NCI-H446 (cell line): Measurements from ENCODE around the gene SPRR2A.
"Not testable (repeated sequence)": the region's sequence is repeated elsewhere in the genome, so short reads cannot be mapped to it uniquely, and the experiment has no call there.

ENCODE experiments used
- DNase-seq, 2 experiments: peaks; one replicate each; lab custom pipeline; 2025; lab: John Stamatoyannopoulos, UW

The SPRR2A gene

DNA sequence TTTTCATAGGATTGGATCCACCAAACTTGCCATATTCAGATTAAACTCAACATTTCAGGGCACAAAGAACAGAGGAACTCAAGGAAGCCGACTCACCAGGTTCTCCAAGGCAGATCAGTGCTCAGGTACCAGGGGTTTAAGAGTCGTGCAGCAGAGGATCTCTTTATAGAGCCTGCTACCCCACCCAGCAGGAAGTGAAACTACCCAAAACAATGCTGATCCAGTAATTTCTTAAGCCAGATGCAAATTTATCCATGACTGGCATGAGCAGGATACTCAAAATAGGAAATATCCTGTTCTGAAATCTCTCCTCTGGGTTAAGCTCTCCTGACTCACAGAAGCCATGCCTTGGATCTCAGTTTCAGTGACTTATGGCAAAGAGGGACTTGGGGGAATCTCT lies at the start of gene SPRR2A:
SPRR2A (minus strand) TSS at position 138 of the 400 bp plus-strand sequence. CDS start 777 bp downstream, outside the sequence.
- no peak for DNase-seq

DNA sequence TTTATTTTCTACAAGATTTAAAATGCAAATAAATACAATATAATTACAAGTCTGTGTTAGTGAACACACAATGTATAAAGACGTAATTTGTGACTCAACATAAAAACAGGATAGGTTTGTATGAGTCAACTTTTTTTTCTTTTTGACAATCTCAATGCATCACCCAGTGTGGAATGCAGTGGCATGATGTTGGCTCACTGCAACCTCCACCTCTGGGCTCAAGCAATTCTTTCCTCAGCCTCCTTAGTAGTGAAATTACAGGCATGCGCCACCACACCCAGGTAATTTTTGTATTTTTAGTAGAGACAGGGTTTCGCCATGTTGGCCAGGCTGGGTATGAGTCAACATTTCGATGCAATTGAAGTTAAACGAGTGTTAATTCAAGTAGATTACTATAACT lies 42.9 kb upstream of the SPRR2A start:
- DNase-seq, result no peak

DNA sequence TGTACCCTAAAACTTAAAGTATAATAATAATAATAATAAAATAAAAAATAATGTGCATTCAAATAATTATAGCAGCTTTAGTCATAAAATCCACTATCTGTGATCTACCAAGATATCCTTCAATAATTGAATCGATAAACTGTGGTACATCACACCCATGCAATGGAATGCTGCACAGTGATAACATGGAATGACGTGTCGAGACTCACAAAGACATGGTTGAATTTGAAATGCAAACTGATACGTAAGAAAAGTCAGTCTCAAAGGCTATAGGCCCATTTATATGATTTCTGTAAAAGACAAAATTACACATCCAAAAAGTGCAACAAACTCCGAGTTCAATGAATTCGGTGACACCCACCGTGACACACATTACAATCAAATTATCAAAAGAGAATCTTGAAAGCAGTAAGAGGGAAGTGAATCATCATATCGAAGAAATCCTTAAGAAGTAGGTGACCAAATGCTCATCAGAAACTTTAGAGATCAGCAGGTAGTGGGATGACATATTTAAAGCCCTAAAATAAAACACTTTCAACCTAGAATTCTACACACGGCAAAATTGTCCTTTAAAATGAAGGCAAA lies 42.2 kb upstream of the SPRR2A start:
- DNase-seq, result no peak

DNA sequence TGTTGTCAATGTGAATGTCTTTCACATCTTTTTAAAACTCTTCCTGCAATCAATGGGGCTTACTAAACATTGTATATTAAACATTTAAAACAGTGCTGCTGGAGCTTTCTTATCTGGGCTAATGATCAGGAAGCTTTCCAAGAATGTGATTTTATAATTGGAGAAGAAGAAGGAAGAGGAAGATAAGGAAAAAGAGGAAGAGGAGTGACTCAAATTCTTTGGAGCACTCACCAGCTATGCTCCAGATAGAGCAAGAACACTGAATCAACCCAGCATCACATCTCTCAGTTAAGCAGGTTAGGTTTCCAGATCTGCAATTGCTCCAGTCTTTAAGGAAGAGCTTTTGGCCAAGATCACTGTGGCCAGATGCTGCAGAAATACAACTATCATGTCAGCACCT lies 38.5 kb upstream of the SPRR2A start:
- no peak for DNase-seq

DNA sequence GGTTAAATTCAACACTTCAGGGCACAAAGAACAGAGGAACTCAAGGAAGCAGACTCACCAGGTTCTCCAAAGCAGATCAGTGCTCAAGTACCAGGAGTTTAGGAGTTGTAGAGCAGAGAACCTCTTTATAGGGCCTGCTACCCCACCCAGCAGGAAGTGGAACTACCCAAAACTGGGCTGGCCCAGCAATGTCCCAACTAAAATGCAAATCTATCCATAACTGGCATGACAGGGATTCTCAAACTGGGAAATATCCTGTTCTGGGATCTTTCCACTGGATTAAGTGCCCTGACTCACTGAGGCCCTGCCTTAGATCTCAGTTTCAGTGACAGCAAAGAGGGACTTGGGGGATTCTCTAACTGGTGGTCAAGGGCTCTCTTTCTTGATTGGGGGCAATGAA lies 37.1 kb upstream of the SPRR2A start, which contains the start of gene SPRR2E:
SPRR2E (minus strand) TSS at position 101 of the 400 bp plus-strand sequence. CDS start 775 bp downstream, outside the sequence.
- DNase-seq, result no peak

DNA sequence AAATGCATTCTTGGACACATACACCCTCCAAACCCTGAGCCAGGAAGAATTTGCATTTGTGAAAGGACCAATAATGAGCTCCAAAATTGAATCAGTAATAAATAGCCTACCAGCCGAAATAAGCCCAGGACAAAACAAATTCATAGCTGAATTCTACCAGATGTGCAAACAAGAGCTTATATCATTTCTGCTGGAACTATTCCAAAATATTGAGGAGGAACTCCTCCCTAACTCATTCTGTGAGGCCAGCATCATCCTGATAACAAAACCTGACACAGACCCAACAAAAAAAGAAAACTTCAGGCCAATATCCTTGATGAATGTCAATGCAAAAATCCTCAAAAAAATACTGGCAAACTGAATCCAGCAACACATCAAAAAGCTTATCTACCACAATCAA lies 30.3 kb upstream of the SPRR2A start:
- DNase-seq, result no peak

DNA sequence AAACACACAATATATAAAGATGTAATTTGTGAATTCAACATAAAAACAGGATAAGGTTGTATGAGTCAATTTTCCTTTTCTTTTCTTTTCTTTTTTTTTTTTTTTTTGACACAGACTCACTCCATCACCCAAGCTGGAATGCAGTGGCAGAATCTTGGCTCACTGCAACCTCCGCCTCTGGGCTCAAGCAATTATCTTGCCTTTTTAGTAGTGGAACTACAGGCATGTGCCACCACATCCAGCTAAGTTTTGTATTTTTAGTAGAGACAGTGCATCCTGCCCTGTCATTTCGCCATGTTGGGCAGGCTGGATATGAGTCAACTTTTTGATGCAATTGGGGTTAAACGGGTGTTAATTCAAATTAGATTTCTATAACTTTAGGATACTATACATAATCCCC lies 24.4 kb upstream of the SPRR2A start:
- no peak for DNase-seq

DNA sequence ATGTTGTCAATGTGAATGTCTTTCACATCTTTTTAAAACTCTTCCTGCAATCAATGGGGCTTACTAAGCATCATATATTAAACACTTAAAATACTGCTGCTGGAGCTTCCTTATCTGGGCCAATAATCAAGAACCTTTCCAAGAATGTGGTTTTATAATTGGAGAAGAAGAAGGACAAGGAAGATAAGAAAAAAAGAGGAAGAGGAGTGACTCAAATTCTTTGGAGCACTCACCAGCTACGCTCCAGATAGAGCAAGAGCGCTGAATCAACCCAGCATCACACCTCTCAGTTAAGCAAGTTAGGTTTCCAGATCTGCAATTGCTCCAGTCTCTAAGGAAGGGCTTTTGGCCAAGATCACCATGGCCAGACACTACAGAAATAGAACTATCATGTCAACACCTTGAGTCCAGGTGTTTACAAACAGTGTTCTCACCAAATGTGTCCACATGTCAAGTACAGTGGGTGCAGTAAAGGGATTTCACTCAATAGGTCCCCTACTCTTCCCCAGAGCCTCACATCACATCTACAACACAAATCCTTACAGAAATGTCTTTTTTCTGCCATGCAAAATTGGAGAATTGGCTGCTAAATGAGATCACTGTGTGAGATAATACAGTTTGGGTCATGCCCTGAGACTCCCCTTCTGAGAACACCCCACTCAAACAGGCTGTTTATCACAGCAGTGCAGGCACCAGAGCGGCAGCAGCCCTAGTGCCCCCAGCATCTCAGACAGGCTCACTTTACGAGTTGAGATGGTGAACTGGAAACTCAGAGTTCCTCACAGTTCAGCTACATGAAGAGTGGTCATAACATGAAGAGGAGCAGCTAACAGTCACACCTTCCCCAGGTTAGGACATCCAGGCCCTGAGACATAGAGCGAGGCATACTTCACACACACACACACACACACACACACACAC lies 15.8 kb upstream of the SPRR2A start:
- no peak for DNase-seq

DNA sequence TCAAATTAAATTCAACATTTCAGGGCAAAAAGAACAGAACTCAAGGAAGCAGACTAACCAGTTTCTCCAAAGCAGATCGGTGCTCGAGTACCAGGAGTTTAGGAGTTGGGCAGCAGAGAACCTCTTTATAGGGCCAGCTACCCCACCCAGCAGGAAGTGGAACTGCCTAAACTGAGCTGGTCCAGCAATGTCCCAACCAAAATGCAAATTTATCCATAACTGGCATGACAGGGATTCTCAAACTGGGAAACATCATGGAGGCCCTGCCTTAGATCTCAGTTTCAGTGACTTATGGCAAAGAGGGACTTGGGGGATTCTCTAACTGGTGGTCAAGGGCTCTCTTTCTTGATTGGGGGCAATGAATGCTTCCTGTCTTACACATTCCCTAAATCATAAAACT lies 14.2 kb upstream of the SPRR2A start, which contains the start of gene SPRR2B:
SPRR2B (minus strand) TSS at position 101 of the 400 bp plus-strand sequence. CDS start 772 bp downstream, outside the sequence.
- DNase-seq, result no peak

DNA sequence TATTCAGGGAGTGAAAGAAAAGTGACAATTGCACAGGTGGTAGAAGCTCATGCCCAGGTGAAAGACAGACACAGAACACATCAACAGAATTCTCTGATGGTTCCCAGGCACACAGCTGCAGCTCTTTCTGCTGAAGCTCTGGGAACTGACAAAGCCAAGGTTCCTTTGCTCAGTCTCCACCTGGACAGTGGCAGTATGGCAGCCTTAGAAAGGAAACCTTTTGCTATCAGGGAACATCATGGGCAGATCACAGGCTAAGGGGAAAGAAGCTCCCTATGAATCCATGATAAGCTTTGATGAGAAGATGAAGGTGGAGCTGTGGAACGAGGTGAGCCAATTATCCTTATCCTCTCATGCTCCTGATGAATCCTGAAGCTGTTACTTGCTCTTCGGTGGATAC lies 12.9 kb upstream of the SPRR2A start:
- no peak for DNase-seq

DNA sequence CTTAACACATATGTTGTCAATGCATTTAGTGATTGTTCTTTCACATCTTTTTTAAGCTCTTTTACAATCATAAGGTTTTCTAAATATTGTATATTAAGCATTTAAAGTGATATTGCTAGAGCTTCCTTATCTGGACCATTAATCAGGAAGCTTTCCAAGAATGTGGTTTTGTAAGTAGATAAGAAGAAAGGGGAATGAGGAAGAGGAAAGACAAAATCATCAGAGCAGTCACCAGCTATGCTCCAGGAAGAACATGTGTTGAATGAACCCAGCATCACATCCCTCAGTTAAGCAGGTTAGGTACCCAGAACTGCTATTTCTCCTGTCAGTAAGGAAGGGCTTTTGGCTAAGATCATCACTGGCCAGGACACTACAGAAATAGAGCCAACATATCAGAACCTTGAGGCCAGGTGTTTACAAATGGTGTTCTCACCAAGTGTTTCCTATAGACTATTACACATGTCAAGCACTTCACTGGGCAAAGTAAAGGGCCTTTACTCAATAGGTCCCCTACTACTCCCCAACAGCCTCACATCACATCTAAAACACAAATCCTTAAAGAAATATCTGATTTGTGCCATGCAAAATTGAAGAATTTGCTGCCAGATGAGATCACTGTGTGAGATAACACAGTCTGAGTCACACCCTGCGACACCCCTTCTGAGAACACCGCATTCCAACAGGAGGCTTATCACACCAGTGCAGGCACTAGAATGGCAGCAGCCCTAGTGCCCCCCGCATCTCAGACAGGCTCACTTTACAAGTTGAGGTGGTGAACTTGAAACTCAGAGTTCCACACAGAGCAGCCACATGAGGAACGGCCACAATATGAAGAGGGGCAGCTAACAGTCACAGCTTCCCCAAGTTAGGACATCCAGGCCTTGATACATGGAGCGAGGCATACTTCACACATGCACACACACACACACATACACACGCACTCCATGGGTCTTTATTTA lies 1.8 kb upstream of the SPRR2A start:
- no peak for DNase-seq

DNA sequence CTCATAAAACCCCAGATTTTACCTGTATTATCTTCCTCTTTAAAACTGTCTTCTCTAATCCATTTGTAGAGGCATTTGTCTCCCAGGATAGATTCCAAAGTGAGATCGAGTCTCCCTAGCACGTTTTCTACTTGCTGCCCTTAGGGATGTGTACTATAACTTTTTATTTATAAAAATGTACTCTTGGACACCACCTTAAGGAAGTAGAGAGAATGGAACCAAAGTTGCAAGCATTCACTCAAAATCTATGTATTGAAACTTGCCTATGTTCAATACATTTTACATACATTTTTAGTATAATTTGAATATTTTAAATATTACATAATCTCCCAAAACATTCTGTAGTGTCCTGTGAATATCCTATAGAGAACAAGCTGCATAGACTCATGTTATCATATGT lies 842 bp upstream of the SPRR2A start:
- DNase-seq, result no peak

DNA sequence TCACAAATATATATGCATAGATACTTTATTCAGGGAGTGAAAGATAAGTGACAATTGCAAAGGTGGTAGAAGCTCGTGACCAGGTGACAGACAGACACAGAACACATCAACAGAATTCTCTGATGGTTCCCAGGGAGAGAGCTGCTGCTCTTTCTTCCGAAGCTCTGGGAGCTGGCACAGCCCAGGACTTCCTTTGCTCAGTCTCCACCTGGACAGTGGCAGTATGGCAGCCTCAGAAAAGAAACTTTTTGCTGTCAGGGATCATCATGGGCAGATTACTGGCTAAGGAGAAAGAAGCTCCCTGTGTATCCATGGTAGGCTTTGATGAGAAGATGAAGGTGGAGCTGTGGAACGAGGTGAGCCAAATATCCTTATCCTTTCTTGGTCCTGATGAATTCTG lies 1.2 kb downstream of the SPRR2A start:
- DNase-seq, result not testable (repeated sequence)

DNA sequence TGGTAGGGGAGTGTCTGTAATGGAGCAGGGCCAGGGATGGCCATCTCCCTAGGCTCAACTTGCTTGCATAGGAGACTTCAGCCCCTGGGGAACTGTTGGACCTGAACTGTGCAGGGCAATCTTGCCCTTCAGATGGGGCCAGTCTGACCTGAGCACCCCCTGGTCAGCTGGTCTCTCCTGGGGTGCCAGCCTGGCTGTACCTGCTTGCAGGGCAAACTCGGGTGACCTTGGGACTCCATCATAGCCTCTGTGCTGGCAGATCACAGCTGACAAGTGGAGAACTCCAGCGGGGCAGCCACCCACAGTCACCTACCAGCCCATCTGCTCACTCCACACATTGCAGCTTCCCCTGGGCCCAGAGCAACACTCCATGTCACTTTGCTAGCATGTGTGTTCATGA lies 8.1 kb downstream of the SPRR2A start:
- DNase-seq, result no peak

DNA sequence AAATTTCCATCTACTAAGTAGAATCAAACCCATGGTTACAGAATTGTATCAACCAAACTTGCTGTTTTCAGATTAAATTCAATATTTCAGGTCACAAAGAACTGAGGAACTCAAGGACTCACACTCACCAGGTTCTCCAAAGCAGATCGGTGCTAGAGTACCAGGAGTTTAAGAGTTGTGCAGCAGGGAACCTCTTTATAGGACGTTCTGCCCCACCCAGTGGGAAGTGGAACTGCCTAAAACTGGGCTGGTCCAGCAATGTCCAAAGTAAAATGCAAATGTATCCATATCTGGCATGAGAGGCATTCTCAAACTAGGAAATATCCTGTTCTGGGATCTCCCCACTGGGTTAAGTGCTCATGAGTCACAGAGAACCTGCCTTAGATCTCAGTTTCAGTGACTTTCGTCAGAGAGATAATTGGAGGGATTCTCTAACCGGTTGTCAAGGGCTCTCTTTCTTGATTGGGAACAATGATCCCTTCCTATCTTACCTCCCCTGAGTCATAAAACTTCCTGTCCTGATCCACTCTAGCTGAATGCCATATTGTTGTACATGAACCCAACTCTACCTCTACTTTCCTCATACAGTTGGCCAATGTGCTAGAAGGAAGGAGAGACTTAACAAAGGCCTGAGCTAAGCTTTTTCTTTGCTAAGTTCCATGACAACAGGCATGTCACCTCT lies 16.2 kb downstream of the SPRR2A start, which contains the start of gene SPRR2D:
SPRR2D (minus strand) TSS at position 171 of the 682 bp plus-strand sequence. CDS start 774 bp downstream, outside the sequence.
- DNase-seq, result no peak

DNA sequence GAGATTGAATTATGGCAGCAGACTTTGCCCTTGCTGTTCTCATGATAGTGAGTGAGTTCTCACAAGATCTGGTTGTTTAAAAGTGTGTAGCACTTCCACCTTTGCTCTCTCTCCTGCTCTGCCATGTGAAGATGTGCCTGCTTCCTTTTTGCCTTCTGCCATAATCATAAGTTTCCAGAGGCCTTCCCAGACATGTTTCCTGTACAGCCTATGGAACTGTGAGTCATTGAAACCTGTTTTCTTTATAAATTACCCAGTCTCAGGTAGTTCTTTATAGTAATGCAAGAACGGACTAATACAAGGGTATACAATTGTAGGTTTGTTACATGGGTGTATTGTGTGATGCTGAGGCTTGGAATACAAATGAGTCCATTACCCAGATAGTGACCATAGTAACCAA lies 22.1 kb downstream of the SPRR2A start:
- no peak for DNase-seq

DNA sequence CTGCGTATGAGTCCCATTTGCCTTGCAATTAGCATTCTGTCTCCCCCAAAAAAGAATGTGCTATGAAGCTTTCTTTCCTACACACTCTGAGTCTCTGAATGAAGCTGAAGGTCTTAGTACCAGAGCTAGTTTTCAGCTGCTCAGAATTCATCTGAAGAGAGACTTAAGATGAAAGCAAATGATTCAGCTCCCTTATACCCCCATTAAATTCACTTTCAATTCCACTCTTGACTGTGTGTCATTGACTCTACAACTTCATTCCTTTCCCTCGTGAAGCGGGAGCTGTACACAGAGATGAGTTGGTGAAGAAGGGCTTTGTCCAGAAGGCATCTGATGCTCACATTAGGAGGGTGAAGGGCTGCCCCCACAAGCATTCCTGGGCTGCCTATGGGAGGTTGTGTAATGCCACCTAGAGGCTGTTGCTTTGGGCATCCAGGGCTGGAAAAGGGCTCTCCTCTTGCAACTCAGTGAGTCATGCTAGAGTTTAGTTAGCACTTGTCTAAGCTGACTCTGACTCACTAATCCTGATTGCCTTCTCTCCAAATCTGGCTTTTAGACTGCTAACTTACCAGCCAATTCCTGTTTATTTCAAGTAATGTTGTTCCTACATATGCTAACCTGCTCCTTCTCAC lies 24.5 kb downstream of the SPRR2A start:
- peak in 1 of 2 experiments; percentile 26 for DNase-seq

DNA sequence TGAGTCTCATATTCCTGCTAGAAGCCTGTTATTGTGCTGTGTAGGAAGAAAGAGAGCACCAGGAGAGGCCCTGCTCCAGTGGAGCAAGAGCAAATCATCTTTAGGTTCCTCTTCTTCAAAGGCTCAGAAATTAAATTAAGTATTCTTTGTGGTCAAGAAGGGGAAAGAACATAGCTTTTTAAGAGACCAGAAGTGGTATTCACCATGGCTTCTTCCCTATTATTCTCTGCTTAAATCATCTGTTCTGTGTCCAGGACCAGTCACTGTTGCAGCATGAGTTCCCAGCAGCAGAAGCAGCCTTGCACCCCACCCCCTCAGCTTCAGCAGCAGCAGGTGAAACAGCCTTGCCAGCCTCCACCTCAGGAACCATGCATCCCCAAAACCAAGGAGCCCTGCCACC lies 25.2 kb downstream of the SPRR2A start:
- DNase-seq, result no peak

DNA sequence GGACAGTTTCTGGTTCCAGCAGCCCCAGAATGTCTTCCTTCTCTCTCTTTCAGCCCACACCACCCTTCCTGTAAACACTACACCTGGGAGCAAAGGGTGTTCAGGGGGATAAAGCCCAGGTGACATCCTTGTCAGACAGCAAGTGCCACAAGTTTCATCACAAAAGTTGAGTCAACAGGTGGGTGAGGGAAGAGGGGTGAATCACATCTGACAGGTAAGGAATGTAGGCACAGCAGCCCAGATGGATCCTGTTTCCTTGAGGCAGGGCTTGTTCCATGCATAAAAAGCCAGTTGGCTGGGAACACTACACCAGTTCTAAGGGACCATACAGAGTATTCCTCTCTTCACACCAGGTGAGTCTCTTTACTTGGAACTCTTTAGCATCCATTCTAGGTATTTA lies 26.4 kb downstream of the SPRR2A start, which contains the start of gene SPRR1B:
SPRR1B (plus strand) TSS at position 309 of the 400 bp plus-strand sequence. CDS start 1,143 bp downstream, outside the sequence.
- DNase-seq, result no peak

DNA sequence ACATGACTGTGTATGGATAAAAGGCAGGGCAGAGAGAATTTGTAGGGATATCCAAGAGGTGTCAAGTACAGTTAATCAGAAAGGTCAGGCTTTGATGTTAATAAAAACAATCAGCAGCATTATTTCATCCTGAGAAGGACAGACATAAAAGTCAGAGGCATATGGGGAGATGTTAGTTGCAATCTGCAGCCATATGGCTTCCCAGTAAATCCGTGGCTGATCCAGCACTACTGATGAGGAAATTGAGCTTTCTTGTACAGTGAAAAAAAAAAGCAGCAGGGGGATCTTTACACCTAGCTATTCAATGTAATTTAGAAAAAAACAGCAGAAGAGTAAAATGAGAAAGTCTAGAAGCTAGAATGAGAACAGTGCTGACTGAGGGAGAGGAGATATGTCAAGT lies 28.5 kb downstream of the SPRR2A start:
- no peak for DNase-seq

DNA sequence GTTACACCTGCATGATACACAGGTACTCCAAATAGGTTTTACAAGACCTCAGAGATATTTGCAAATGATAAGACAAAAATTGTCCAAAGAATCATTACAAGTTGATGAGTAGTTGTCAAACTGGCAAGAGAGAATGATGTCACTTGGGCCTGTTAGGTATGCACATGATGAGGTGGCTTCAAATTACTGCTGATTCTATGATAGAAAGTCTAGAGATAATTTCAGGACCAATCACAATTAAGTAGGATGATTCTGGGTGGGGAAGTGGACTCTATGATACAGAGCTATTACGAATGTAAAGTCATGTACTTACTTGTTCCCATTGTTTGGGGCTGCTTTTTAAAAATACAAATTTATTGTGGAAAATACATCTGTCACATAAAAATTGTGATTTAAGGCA lies 31.5 kb downstream of the SPRR2A start:
- no peak for DNase-seq
